ENCODE measurements around the gene TTC5. TPM values are rescaled to one million over a fixed set of nuclear protein-coding genes. Genes with fewer than 3 reads are reported as not detected.
A peak's percentile ranks its signal among the peaks of the same experiment; 100 is the strongest.
"Not testable (repeated sequence)": the region's sequence is repeated elsewhere in the genome, so short reads cannot be mapped to it uniquely, and the experiment has no call there.

Gene TTC5
- total RNA-seq, 1 donor = 18.5 TPM

GRCh38 chr14:20341646-20342045, 35.9 kb upstream of the TTC5 start:
- peaks cover 5% of the 10 kb centered on the region for H3K4me1 ChIP-seq (ENCODE audit: insufficient read depth, low read length)
- H3K79me2 ChIP-seq (ENCODE audit: insufficient read depth, low read length) = peaks cover 11% of the 10 kb centered on the region
- H2AFZ ChIP-seq (ENCODE audit: low read length) = no peak overlapping the region
- no peak overlapping the region for H3K27ac ChIP-seq (ENCODE audit: low read depth, low read length)
- H3K36me3 ChIP-seq (ENCODE audit: insufficient read depth, low read length) = peaks cover 9% of the 10 kb centered on the region
- H3K27me3 ChIP-seq (ENCODE audit: insufficient read depth, low read length) = no peaks in the 10 kb centered on the region
- no peak for DNase-seq (ENCODE audit: insufficient read length, low spot score, missing footprints)
- no peak for TF ChIP-seq CTCF (IDR thresholded peaks at IDR 0.05; ENCODE audit: extremely low read depth, low read depth, low read length)
- peak overlapping the region; percentile 98 for H3K4me2 ChIP-seq (ENCODE audit: insufficient read depth, low read length)
- H3K9me3 ChIP-seq (ENCODE audit: low read depth, low read length) = no peaks in the 10 kb centered on the region
- H3K4me3 ChIP-seq (ENCODE audit: insufficient read depth, low read length) = peak overlapping the region; percentile 87
- H4K20me1 ChIP-seq (ENCODE audit: insufficient read depth, low read length) = no peaks in the 10 kb centered on the region

GRCh38 chr14:20341032-20341431, 35.3 kb upstream of the TTC5 start:
- not testable (repeated sequence) for H4K20me1 ChIP-seq (ENCODE audit: insufficient read depth, low read length); H2AFZ ChIP-seq (ENCODE audit: low read length); H3K4me1 ChIP-seq (ENCODE audit: insufficient read depth, low read length); H3K36me3 ChIP-seq (ENCODE audit: insufficient read depth, low read length); H3K27me3 ChIP-seq (ENCODE audit: insufficient read depth, low read length); H3K27ac ChIP-seq (ENCODE audit: low read depth, low read length); H3K4me3 ChIP-seq (ENCODE audit: insufficient read depth, low read length); H3K4me2 ChIP-seq (ENCODE audit: insufficient read depth, low read length); DNase-seq (ENCODE audit: insufficient read length, low spot score, missing footprints); H3K9me3 ChIP-seq (ENCODE audit: low read depth, low read length)
- peaks cover 11% of the 10 kb centered on the region for H3K79me2 ChIP-seq (ENCODE audit: insufficient read depth, low read length)

- no peaks in the 10 kb centered on the region for H3K27me3 ChIP-seq (ENCODE audit: insufficient read depth, low read length)
- TF ChIP-seq CTCF (IDR thresholded peaks at IDR 0.05; ENCODE audit: extremely low read depth, low read depth, low read length) = no peak
- no peaks in the 10 kb centered on the region for H3K4me1 ChIP-seq (ENCODE audit: insufficient read depth, low read length)
- H3K27ac ChIP-seq (ENCODE audit: low read depth, low read length) = no peak overlapping the region
- H3K4me3 ChIP-seq (ENCODE audit: insufficient read depth, low read length) = no peak overlapping the region
- H2AFZ ChIP-seq (ENCODE audit: low read length) = no peak overlapping the region
- H3K9me3 ChIP-seq (ENCODE audit: low read depth, low read length) = no peaks in the 10 kb centered on the region
- DNase-seq (ENCODE audit: insufficient read length, low spot score, missing footprints) = no peak
- H4K20me1 ChIP-seq (ENCODE audit: insufficient read depth, low read length) = no peaks in the 10 kb centered on the region
- H3K36me3 ChIP-seq (ENCODE audit: insufficient read depth, low read length) = no peaks in the 10 kb centered on the region
- H3K79me2 ChIP-seq (ENCODE audit: insufficient read depth, low read length) = peaks cover 39% of the 10 kb centered on the region
- no peak overlapping the region for H3K4me2 ChIP-seq (ENCODE audit: insufficient read depth, low read length)
Measured at GRCh38 chr14:20334017-20334416, 28.3 kb upstream of the TTC5 start.

GRCh38 chr14:20333494-20333841, 27.7 kb upstream of the TTC5 start:
- peak overlapping the region; percentile 80 for H2AFZ ChIP-seq (ENCODE audit: low read length)
- H3K36me3 ChIP-seq (ENCODE audit: insufficient read depth, low read length) = no peaks in the 10 kb centered on the region
- peak overlapping the region; percentile 73 for H3K4me3 ChIP-seq (ENCODE audit: insufficient read depth, low read length)
- H3K4me2 ChIP-seq (ENCODE audit: insufficient read depth, low read length) = peak overlapping the region; percentile 89
- peak overlapping the region; percentile 9 for H3K27ac ChIP-seq (ENCODE audit: low read depth, low read length)
- no peaks in the 10 kb centered on the region for H3K4me1 ChIP-seq (ENCODE audit: insufficient read depth, low read length)
- no peak for DNase-seq (ENCODE audit: insufficient read length, low spot score, missing footprints)
- peaks cover 44% of the 10 kb centered on the region for H3K79me2 ChIP-seq (ENCODE audit: insufficient read depth, low read length)
- H4K20me1 ChIP-seq (ENCODE audit: insufficient read depth, low read length) = no peaks in the 10 kb centered on the region
- no peak for TF ChIP-seq CTCF (IDR thresholded peaks at IDR 0.05; ENCODE audit: extremely low read depth, low read depth, low read length)
- H3K27me3 ChIP-seq (ENCODE audit: insufficient read depth, low read length) = no peaks in the 10 kb centered on the region
- no peaks in the 10 kb centered on the region for H3K9me3 ChIP-seq (ENCODE audit: low read depth, low read length)
